Chondrocyte (in vitro differentiated cells): ENCODE measurements around the gene CAPN12. TPM values are rescaled to one million over a fixed set of nuclear protein-coding genes. Genes with fewer than 3 reads are reported as not detected.

Experiments used
- DNase-seq: peaks from one replicate; pipeline ENCODE4 v3.0.0; 2021; ENCODE audit warnings: mixed read lengths, low spot score
- H3K27ac Mint-ChIP-seq: one replicate; pipeline ENCODE4 v1.8.0; 2021; ENCODE audit warnings: mild to moderate bottlenecking, moderate library complexity, mixed read lengths; ENCODE audit not compliant: unreplicated experiment
- H3K27me3 Mint-ChIP-seq: 2 replicates; pipeline ENCODE4 v1.8.0; 2021; ENCODE audit warnings: low read depth, mixed read lengths
- H3K36me3 Mint-ChIP-seq: 2 replicates; pipeline ENCODE4 v1.8.0; 2021; ENCODE audit warnings: low read depth, mixed read lengths
- H3K4me1 Mint-ChIP-seq: 2 replicates; pipeline ENCODE4 v1.8.0; 2021; ENCODE audit warnings: low read depth, mild to moderate bottlenecking, mixed read lengths
- H3K4me3 Mint-ChIP-seq: one replicate; pipeline ENCODE4 v1.8.0; 2021; ENCODE audit warnings: mild to moderate bottlenecking, moderate library complexity, mixed read lengths; ENCODE audit not compliant: unreplicated experiment
- H3K9me3 Mint-ChIP-seq: 2 replicates; pipeline ENCODE4 v1.8.0; 2021; ENCODE audit warnings: low read depth, mixed read lengths
- CTCF ChIP-seq: fragments of 200-600 bp; sonication (generic); IDR thresholded peaks from 2 replicates; pipeline ENCODE4 v1.5.0; 2021; ENCODE audit warnings: antibody characterized with exemption, mild to moderate bottlenecking, moderate library complexity
- total RNA-seq: library from RNA; stranded (reverse); gene quantifications from 3 replicates; pipeline ENCODE4 v1.2.1, GENCODE V29; 2021

Gene CAPN12
- total RNA-seq, 1 donor from 2014 or later, result 0.40 TPM

GRCh38 chr19:38713865-38714264 is 30.4 kb downstream of the CAPN12 start:
- no peak for TF ChIP-seq CTCF
- Mint-ChIP-seq H3K4me3 (no peak overlapping the region), H3K27me3 (no peaks in the 10 kb centered on the region), H3K4me1 (peaks cover 51% of the 10 kb centered on the region), H3K9me3 (no peaks in the 10 kb centered on the region), H3K36me3 (peaks cover 49% of the 10 kb centered on the region), H3K27ac (peak overlapping the region; percentile 90)
- DNase-seq, result no peak

- peaks cover 48% of the 10 kb centered on the region for H3K36me3 Mint-ChIP-seq
- DNase-seq, result no peak
These were observed 31.0 kb downstream of the CAPN12 start for GRCh38 chr19:38713227-38713649.

GRCh38 chr19:38712161-38712748 is 32.0 kb downstream of the CAPN12 start:
- peak overlapping the region; percentile 86 for H3K27ac Mint-ChIP-seq
- DNase-seq, result no peak
- H3K4me1 Mint-ChIP-seq, result peaks cover 58% of the 10 kb centered on the region
- H3K27me3 Mint-ChIP-seq, result no peaks in the 10 kb centered on the region
- no peak for TF ChIP-seq CTCF
- H3K9me3 Mint-ChIP-seq, result no peaks in the 10 kb centered on the region
- peaks cover 48% of the 10 kb centered on the region for H3K36me3 Mint-ChIP-seq
- H3K4me3 Mint-ChIP-seq, result no peak overlapping the region

More at GRCh38 chr19:38713227-38713649, 31.0 kb downstream of the CAPN12 start:
- H3K4me3 Mint-ChIP-seq, result no peak overlapping the region
- peaks cover 48% of the 10 kb centered on the region for H3K4me1 Mint-ChIP-seq
- H3K27ac Mint-ChIP-seq, result peak overlapping the region; percentile 67
- H3K27me3 Mint-ChIP-seq, result no peaks in the 10 kb centered on the region
- TF ChIP-seq CTCF, result no peak
- H3K9me3 Mint-ChIP-seq, result no peaks in the 10 kb centered on the region

GRCh38 chr19:38711726-38712153 is 32.5 kb downstream of the CAPN12 start:
- Mint-ChIP-seq H3K4me3 (no peak overlapping the region), H3K36me3 (peaks cover 51% of the 10 kb centered on the region), H3K27me3 (no peaks in the 10 kb centered on the region), H3K4me1 (peaks cover 63% of the 10 kb centered on the region), H3K9me3 (no peaks in the 10 kb centered on the region), H3K27ac (peak overlapping the region; percentile 86)
- DNase-seq, result no peak
- peak; percentile 30 for TF ChIP-seq CTCF

GRCh38 chr19:38710928-38711725 is 33.1 kb downstream of the CAPN12 start:
- H3K36me3 Mint-ChIP-seq, result peaks cover 50% of the 10 kb centered on the region
- TF ChIP-seq CTCF, result no peak
- DNase-seq, result no peak
- H3K27ac Mint-ChIP-seq, result peak overlapping the region; percentile 86
- H3K27me3 Mint-ChIP-seq, result no peaks in the 10 kb centered on the region
- no peaks in the 10 kb centered on the region for H3K9me3 Mint-ChIP-seq
- H3K4me1 Mint-ChIP-seq, result peaks cover 65% of the 10 kb centered on the region
- H3K4me3 Mint-ChIP-seq, result peak overlapping the region; percentile 12
